ENCODE results near the gene SLC25A25.

- TF ChIP-seq, protein P1, sequence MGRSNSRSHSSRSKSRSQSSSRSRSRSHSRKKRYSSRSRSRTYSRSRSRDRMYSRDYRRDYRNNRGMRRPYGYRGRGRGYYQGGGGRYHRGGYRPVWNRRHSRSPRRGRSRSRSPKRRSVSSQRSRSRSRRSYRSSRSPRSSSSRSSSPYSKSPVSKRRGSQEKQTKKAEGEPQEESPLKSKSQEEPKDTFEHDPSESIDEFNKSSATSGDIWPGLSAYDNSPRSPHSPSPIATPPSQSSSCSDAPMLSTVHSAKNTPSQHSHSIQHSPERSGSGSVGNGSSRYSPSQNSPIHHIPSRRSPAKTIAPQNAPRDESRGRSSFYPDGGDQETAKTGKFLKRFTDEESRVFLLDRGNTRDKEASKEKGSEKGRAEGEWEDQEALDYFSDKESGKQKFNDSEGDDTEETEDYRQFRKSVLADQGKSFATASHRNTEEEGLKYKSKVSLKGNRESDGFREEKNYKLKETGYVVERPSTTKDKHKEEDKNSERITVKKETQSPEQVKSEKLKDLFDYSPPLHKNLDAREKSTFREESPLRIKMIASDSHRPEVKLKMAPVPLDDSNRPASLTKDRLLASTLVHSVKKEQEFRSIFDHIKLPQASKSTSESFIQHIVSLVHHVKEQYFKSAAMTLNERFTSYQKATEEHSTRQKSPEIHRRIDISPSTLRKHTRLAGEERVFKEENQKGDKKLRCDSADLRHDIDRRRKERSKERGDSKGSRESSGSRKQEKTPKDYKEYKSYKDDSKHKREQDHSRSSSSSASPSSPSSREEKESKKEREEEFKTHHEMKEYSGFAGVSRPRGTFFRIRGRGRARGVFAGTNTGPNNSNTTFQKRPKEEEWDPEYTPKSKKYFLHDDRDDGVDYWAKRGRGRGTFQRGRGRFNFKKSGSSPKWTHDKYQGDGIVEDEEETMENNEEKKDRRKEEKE (IDR thresholded peaks at IDR 0.05), result no peak
- TF ChIP-seq CTCF (IDR thresholded peaks at IDR 0.05 in 2 of 3, conservative IDR thresholded peaks at IDR 0.05 in 1 of 3; ENCODE audit: control insufficient read depth in 2 of 3, extremely low read depth in 1 of 3, insufficient read depth in 1 of 3, low read depth in 3 of 3, low read length in 3 of 3) (no peak), EZH2 (IDR thresholded peaks at IDR 0.05; ENCODE audit: borderline replicate concordance, control insufficient read depth, low read depth, low read length) (no peak), CHD2 (IDR thresholded peaks at IDR 0.05; ENCODE audit: borderline replicate concordance, low read depth, low read length) (no peak), ZBTB40 (IDR thresholded peaks at IDR 0.05; ENCODE audit: borderline replicate concordance) (no peak), POLR2AphosphoS5 (IDR thresholded peaks at IDR 0.05; ENCODE audit: low read length) (no peak), NBN (IDR thresholded peaks at IDR 0.05) (no peak), FOS (IDR thresholded peaks at IDR 0.05; ENCODE audit: borderline replicate concordance, extremely low read depth, insufficient read length) (no peak)
- TF ChIP-seq, protein P2, sequence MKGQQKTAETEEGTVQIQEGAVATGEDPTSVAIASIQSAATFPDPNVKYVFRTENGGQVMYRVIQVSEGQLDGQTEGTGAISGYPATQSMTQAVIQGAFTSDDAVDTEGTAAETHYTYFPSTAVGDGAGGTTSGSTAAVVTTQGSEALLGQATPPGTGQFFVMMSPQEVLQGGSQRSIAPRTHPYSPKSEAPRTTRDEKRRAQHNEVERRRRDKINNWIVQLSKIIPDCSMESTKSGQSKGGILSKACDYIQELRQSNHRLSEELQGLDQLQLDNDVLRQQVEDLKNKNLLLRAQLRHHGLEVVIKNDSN (IDR thresholded peaks at IDR 0.05; ENCODE audit: borderline replicate concordance, extremely low read length, insufficient read depth, low read depth, low read length), result no peak
- TF ChIP-seq, protein P3, sequence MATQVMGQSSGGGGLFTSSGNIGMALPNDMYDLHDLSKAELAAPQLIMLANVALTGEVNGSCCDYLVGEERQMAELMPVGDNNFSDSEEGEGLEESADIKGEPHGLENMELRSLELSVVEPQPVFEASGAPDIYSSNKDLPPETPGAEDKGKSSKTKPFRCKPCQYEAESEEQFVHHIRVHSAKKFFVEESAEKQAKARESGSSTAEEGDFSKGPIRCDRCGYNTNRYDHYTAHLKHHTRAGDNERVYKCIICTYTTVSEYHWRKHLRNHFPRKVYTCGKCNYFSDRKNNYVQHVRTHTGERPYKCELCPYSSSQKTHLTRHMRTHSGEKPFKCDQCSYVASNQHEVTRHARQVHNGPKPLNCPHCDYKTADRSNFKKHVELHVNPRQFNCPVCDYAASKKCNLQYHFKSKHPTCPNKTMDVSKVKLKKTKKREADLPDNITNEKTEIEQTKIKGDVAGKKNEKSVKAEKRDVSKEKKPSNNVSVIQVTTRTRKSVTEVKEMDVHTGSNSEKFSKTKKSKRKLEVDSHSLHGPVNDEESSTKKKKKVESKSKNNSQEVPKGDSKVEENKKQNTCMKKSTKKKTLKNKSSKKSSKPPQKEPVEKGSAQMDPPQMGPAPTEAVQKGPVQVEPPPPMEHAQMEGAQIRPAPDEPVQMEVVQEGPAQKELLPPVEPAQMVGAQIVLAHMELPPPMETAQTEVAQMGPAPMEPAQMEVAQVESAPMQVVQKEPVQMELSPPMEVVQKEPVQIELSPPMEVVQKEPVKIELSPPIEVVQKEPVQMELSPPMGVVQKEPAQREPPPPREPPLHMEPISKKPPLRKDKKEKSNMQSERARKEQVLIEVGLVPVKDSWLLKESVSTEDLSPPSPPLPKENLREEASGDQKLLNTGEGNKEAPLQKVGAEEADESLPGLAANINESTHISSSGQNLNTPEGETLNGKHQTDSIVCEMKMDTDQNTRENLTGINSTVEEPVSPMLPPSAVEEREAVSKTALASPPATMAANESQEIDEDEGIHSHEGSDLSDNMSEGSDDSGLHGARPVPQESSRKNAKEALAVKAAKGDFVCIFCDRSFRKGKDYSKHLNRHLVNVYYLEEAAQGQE (IDR thresholded peaks at IDR 0.05; ENCODE audit: low read depth, low read length), result no peak
Observed at GRCh38 chr9:128078504-128079434, 10.7 kb downstream of the SLC25A25 start.

Measured in GM12878 (cell line).